ENCODE results near the gene TMEM255A.
"Not testable (repeated sequence)": the region's sequence is repeated elsewhere in the genome, so short reads cannot be mapped to it uniquely, and the experiment has no call there.

Gene TMEM255A

DNA sequence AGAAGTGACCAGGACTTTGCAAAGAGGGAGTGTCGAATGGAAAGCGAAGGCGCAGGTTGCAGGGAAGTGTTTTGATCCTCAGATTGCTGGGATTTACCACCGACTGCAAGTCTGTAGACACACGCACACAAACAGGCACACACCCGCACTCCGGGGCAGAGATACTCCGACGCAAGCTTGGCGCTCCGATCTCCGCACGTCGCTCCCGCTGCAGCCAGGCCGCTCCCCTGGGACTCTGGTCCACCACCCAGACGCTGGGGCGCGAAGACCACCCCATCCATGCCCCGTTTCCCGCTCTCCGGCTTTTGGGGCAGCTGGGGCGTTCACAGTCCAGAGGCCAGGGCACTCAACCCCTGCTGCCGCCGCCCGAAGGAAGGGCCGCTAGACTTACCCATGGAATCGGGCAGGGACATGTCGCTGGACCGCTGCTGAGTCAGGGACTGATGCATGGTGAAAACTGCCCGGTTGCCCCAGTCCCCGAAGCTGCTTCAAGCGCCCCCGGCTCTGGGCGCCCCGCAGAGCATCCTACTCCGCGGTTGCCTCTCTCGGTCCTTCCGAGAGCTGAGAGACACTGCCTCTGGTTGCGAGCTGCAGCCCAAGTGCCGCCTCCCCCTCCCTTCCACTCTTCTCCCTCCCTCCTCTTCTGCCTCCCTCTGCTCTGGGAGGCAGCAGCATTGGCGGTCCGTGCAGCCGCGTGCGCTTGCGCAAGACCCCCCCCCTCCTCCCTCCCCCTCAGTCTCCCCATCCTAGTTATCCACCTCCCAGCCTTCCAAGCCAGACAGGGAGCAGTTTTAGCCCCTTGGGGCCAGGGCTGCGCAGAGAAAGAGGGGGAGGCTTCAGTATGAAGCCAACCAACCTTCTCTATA is at the start of gene TMEM255A:
Gene TMEM255A (minus strand): TSS at position 601 of the 866 bp plus-strand sequence. CDS start 152 bp downstream, at position 449.
- no peak for DNase-seq (ENCODE audit: low read depth in 3 of 3)

DNA sequence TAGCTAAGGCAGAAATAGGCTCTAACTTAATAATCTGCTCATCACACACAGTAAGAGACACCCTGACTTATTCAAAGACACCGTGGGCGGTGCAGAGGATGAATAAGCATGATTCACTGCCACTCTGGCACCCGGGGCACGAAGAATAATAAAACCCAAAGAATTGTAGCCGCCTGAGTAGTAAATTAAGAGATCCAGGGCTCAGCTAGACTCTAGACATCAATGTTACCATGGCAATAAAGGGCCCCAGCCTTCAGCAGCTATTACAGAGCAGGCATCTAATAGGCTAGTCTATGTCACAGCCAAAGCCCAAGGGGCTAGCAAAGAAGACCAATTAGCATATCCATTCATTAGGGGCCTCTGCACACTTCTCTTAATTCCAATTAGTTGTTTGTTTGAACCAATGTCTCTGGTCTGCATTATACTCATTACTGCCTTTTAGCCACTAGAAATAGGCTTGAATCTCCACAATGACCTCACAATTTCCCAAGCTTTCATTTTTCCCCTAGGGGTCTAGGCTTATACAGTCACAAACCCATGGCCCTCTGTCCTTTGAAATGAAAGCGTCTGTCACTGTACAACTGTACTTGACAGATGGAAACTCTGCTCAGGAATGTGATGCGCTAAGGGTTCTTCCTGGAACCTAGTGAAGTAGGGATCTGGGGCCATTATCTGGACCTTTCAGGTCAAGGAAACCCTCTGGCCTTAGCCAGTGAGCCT is 47.6 kb upstream of the TMEM255A start:
- peak; percentile 6 to 32 (median 8) for DNase-seq (ENCODE audit: low read depth in 3 of 3)

DNA sequence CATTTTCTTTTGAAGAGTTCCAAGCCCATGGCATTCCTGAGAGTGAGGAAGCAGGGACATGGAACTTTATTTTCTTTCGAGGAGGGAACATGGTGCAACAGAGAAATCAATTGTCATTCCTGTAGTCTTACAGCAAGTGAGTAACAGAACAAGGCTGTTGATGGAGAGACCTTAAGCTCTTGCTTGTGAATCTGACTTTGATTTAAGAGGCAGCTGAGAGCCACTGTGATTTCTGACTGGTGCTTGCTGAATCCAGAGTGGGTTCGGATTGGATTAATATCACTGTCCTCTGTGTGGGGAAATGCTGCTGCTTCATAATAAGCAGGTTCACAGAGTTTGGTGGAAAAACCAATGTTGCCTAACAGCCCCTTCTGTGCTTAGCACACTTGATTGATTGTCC is 45.9 kb upstream of the TMEM255A start:
- no peak for DNase-seq (ENCODE audit: low read depth in 3 of 3)

DNA sequence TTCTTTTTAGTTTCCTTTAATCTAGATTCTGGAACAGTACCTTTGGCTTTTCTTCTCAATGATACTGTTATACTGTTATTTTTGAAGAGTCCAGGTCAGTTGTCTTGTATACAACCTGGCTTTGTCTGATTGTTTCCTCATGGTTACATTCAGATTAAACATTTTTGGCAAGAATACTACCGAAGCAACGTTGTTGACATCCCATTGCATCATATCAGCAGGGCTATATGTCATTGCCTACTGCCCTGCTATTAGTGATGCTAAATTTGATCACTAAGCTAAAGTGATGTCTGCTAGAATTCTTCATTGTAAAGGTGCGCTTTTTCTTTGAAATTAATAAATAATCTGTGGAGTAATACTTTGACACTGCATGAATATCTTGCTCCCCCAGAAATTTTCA is 44.8 kb upstream of the TMEM255A start:
- DNase-seq (ENCODE audit: low read depth in 3 of 3) = no peak

DNA sequence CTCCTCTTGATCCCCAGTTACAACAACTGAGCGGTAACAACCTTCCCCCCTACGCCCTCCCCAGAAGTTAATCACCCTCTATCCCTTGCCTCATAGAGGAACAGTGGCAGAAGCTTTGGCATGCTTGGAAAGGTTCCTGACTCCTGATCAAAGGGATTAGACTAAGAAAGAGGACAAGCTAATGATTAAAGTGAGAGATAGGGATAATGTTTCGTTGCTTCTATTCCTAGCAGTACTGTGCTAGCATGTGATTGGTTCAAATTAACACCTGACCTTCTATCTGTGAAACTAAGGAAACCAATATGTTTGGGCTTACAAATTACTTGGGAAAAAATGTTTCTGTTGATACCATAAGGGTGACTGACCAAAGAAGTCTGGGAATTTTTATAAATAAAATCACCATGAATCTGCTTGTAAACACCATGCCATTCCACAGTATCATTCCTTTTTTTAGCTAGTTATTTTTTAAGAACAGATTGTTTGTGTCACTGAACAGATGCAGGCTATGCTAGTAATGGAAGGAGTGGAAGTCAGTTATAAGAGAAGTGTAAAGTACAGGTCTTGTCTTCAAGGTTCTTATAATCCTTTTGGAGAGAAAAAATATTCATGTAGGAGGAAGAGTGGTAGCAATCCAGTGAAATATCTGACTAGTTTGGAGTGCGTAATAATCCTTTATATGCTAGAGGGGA is 39.3 kb upstream of the TMEM255A start:
- DNase-seq (ENCODE audit: low read depth in 3 of 3) = no peak

DNA sequence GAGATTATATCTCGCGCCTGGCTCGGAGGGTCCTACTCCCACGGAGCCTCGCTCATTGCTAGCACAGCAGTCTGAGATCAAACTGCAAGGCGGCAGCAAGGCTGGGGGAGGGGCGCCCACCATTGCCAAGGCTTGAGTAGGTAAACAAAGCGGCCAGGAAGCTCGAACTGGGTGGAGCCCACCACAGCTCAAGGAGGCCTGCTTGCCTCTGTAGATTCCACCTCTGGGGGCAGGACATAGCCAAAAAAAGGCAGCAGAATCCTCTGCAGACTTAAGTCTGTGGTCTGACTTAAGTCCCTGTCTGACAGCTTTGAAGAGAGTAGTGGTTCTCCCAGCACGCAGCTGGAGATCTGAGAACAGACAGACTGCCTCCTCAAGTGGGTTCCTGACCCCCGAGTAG is 33.3 kb upstream of the TMEM255A start:
- DNase-seq (ENCODE audit: low read depth in 3 of 3) = not testable (repeated sequence)

DNA sequence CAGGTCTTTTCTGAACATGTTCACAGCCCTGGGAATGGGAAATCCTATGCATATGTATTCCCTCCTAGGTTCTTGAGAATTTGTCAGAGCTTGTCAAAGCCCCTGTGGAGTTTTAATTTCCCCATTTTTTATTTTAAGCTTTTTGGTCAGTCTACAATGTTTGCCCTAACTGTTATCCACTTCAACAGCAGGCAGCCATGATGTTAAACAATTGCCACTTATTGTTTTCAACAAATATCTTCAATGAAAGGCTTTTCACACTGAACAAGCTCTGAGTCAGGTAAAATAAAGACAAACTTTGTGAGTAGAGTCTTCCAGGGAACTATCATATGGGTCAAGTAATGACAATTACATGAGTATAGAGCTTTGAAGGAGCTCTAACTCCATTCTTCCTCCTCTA is 25.6 kb upstream of the TMEM255A start:
- DNase-seq (ENCODE audit: low read depth in 3 of 3) = no peak

DNA sequence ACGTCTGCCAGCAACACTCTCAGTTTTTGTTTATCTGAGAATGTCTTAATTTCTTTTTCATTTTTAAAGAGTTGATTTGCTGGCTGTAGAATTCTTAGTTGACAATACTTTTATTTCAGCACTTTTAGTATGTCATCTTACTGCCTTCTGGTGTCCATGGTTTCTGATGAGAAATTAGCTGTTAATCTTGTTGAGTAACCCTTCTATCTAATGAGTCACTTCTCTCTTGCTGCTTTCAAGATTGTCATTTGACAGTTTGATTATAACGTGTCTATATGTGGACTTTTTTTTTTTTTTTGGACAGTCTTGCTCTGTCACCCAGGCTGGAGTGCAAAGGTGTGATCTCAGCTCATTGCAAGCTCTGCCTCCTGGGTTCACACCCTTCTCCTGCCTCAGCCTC is 24.0 kb upstream of the TMEM255A start:
- DNase-seq (ENCODE audit: low read depth in 3 of 3) = no peak

DNA sequence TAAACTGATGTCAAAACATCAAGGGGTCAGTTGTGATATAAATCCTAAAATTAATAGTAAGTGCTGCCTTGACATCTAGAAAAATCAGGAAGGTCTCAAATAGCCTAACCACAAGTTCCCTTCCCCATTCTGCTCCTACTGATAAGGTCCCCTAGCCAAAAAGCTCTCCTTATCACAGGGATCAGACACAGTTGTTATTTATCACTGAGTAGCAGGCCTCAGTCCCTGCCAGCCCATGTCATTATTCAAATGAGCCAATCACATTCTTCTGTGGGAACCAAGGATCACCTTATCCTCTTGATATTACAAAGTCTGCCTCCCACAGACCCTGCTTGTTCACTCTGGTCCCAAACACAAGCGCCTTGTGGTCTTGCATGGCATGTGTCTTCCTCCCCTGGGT is 23.3 kb upstream of the TMEM255A start:
- DNase-seq (ENCODE audit: low read depth in 3 of 3) = no peak

DNA sequence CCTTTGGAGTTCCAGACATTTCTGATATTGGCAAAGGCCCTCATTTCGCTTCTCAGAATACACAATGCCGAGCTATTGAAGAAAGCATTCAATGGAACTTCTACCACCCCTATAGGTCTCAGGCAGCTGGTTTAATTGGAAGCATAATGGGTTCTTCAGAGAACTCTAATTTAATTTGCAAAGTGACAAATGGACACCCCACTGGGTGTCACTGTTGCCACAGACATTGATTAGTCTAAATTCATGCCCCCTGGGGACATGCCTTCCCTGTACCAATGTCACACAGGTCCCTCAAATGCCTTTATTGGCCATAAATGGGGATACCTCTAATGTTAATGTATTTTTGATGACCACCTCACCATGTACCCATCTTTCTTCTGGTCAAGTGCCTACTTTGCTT is 22.9 kb upstream of the TMEM255A start:
- DNase-seq (ENCODE audit: low read depth in 3 of 3) = no peak

DNA sequence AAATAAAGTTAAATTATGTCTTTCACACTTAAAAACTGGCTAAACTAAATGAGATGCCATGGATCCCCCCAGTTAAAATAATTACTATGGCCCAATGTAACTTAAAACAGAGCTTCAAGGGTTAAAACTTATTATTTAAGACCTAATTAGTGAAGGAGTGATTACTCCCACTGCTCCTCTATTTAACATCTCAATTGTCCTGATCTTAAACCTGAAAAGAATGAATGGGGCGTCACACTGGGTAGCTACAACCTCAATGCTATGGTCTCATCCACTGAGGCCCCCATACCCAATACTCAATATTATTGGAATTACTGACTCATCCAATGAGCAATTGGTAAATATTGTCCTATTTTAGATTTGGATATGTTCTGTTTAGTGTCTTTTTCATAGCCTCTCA is 21.1 kb upstream of the TMEM255A start:
- DNase-seq (ENCODE audit: low read depth in 3 of 3) = no peak

DNA sequence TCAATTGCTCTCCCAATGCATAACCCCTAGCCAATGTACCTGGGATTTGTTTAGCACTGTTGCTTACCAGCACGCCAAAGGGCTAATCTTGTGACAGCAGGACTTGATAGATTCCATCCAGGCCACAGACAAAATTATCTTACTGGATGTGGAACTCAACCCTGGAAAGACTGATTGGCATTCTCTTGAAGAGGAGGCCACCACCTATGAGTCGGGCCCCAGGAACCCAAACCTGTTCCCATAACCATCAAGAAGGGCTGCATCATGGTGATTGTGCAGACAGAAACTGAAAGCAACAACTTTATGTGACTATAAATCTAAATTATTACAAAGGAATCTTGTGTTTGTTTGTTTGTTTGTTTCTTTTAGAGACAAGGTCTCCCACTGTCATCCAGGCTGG is 19.9 kb upstream of the TMEM255A start:
- DNase-seq (ENCODE audit: low read depth in 3 of 3) = no peak

DNA sequence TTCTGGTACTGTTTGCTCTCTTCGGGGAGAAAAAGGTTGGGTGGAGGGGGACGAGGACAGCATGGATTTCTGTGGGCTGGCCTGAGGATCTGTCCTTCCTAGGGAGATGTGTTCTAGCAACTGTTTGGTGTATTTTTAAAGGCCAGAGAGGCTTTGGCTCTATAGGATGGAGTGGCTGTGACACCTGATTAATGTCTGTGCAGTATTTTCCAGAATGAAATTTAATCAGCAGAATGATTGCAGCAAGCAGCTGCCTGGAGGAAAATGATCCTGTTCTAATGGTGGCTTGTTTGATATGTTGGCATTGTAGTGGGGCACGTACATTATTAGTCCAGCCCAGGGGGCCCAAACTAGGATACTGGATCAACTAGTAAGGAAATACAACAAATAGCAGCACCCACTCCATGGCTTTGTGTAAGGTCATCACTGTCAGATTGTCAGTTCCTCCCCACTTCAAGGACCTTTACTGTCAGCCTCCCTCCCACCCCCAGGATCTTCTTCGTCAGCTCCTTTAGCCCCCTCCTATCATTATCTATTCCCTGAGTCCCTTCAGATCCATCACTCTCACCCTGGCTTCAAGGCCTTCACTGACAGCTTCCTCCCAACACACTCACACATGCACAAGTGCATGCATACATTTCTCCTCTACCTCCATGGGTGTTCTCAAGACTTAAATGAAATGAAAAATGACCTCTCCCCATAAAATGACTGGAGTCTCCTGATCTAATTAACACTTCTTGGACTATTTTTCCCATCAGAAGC is 10.4 kb upstream of the TMEM255A start:
- no peak for DNase-seq (ENCODE audit: low read depth in 3 of 3)

DNA sequence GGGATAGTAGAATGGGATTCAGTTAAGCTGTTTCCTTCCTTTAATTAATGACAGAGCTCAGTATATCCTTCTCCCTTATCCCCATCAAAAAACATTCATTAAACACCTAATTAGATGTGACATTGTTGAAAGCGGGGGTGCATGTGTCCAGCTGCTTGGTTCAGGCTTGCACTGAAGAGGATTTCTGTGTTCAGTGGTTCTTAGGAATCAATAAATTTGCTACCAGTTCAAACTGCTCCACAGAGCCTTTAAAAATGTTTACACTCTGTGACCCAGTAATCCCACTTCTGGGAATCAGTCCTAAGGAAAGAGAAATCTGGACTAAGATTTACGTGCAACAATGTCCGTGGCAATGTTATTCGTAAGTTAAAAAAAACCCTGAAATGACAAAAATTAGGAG is 7.2 kb upstream of the TMEM255A start:
- DNase-seq (ENCODE audit: low read depth in 3 of 3) = no peak

DNA sequence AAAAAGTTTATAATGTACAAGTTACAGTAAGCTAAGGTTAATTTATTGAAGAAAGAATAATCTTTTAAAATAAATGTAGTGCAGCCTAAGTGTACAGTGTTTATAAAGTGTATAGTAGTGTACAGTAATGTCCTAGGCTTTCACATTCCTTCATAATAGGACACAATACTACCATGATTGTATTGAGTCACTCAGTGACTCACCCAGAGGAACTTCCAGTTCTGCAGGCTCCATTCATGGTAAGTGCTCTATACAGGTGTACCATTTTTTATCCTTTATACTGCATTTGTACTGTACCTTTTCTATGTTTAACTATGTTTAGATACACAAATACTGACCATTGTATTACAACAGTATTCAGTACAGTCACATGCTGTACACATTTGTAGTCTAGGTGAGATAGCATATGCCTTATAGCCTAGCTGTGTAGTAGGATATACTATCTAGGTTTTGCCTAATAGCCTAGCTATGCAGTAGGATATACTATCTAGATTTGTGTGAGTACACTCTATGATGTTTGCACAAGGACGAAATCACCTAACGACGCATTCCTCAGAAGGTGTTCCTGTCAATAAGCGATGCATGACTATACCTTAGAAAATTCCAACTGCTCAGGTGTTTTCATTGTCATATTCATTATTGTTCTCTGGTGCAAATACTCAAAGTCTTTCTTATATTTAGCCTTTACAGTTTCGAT is 5.5 kb upstream of the TMEM255A start:
- no peak for DNase-seq (ENCODE audit: low read depth in 3 of 3)

DNA sequence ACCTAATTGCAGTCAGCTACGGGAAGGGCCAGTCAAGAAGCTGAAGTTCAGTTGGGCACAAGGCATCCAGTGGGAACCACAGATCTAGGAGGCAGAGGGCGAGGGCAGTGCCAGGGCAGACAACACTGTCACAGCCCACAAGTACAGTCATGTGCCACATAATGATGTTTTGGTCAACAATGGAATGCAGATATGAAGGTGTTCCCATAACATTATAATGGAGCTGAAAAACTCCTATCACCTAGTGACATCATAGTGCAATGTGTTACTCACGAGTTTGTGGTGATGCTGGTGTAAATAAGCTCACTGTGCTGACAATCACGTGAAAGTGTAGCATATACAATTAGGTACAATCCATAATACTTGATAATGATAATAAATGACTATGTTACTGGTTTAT is 4.5 kb upstream of the TMEM255A start:
- DNase-seq (ENCODE audit: low read depth in 3 of 3) = no peak

DNA sequence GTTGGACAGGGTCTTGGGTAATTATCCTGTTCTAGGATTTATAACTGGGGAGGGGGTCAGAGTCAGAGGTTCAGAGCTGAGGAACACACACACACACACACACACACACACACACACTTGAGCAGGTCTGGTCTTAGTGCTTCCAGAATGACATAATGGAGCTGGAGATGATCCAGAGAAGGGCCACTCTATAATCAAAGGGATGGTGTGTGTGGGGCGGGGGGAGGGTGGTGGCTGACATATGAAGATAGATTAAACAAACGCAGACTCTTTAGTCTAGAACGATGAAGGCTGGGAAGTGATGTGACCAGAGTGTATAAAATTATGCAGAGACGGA is 434 bp upstream of the TMEM255A start:
- no peak for DNase-seq (ENCODE audit: low read depth in 3 of 3)

DNA sequence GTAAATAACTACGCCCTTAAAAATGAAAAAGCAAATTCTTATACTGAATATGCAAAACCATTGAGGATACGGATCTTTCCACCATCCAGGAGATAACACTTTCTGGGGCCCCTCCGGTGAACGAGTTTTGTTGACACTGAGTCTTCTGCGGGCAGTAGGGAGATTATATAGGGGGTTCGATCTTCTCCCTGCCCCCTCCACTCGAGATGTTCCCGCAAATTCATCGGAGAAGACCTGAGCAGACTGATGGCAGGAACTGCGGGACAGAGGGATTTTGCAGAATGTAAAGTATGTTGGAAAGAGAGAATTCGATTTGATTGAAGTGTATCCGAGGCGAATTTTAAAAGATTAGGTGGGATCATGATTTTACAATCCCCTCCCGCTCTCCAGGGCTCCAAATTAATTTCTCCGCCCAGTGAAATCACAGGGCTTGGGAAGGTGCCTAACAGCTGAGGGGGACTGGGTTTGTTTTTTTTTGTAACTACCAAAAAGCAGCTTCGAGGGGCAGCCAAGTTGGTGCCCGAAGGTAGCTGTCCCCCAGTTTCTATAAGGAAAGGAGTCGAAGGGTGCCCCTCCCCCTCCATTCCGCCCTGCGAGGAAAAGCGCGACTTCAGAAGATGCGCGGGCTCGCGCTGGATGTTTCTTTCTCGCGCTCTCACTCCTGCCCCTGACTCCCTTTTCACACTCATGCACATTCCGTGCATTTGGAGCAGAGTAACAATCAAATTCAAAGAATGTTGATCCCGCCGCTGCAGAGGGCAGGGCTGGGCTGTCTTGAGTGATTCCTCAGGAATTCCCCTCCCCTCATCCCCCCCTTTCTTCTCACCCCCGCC is 1.2 kb downstream of the TMEM255A start:
- DNase-seq (ENCODE audit: low read depth in 3 of 3) = no peak

DNA sequence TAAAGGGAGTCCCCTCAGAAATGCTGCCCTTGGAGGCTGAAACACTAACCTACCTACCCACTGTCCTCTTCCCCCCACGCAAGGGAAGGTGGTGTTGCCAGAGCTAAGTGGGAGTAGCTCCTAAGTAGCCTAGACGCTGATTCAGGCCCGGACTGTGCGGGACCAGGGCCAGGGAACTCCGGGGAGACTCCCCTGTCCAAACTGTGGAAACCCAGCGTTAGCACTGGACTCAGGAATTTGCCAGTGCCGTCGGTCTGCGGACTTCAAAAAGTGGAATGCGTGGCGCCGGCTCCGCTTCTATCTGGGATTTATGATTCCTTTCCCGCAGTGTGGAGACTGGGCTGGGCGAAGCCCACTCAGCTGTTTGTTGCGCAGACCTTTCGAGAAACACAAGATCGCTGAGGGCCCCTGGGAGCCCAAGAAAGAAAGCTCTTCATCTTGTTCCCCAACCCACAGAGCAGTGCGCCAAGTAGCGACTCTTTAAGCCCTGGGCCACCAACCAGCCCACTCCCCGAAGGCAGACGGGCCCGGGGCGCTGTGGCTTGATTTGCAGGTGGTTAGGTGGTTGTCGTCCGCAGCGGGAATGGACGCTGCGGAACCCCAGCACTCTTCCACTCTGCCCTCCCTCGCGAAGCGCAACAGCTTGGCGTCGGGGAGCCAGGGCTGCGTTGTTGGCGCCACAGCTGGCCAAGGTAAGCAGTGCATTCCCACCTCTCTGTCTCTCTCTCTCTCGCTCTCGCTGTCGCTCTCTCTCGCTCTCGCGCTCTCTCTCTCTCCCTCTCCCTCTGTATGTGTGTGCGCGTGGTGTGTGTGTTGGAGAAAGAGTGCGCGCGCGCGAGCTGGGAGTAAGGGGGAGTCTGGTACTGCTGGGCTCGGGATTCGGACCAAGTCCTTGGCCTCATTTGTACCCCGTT is 2.0 kb downstream of the TMEM255A start:
- DNase-seq (ENCODE audit: low read depth in 3 of 3) = peak; percentile 16 to 52 (median 30)

Measured in stimulated activated CD4-positive, alpha-beta T cell treated with anti-CD3 and anti-CD28 coated beads, TNF-alpha, amount 100 ng/mL, for 24 hours (primary cell).